HS-27A (cell line): ENCODE measurements around the gene CRTC1.
"Not testable (repeated sequence)": the region's sequence is repeated elsewhere in the genome, so short reads cannot be mapped to it uniquely, and the experiment has no call there.

Source experiments
- DNase-seq: peaks from one replicate; pipeline ENCODE4 v3.0.0-alpha.2; 2012; ENCODE audit warnings: low read depth, missing footprints

Gene CRTC1

GRCh38 chr19:18669883-18670282, 13.6 kb upstream of the CRTC1 start:
- no peak for DNase-seq

DNA sequence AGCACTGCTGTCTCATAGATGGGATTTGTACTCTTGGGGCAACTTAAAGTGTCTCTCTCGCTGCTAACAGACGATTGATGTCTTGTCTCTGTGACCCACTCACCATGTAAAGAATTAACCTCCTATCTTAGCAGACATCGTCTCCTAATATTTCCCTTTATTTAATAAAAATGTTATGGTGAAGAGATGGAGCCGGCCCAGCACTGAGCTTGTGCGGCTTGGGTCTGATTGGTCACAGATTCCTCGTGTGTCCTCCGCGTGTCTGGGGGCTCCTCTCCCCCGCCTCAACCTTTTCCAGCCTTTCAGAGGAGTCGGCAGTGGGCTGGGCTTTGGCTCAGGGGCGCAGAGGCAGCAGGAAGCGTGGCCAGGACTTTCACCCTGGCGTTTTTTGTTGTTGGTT, 13.2 kb upstream of the CRTC1 start:
- DNase-seq: no peak

GRCh38 chr19:18671303-18672043, 12.0 kb upstream of the CRTC1 start:
- DNase-seq: no peak

DNA sequence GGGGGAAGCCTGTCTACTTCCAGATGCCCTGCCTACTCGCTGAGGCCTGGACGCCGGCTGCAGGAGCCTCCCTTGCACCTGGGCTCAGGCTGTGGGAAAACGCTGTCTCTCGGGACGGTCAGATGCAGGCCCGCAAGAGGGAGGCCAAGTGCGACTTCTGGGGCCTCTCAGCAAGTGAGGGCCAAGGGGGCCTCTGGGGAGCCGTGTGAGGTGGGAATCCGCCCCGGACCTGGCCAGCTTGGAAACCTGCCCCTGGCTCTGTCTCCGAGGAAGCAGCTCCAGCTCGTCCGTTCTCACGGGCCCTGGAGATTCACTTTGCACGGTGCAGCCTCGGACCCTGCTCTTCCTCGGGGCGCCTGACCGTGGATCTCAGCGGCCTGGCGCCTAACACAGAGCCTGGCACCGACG, 11.4 kb upstream of the CRTC1 start:
- DNase-seq: no peak

DNA sequence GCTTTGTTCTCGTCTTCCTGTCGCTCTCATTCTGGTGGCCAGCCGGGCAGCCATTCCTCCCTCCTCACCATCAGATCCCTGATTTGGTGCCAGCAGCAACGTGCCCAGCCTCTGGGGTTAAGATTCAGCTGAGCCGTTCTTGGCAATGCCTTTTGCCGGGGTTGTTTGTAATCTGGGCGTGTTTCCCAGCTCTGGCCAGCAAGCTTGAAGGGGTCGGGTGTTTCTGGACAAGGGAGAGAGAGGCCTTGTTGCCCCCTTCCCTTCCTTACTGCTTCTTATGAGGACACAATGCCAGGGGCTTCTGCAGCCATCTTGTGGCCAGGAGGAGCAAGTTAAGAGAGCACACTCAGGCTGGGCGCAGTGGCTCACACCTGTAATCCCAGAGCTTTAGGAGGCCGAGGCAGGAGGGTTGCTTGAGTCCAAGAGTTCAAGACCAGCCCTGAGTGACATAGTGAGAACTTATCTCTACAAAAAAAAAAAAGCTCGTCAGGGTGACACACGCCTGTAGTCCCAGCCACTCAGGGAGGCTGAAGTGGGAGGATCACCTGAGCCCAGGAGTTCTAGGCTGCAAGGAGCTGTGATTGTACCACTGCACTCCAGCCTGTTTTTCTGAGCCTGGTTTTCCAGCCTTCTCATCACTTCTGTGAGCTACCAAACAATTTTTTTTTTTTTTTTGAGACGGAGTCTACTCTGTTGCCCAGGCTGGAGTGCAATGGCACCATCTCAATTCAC, 10.7 kb upstream of the CRTC1 start:
- DNase-seq: no peak

GRCh38 chr19:18674616-18675015, 8.9 kb upstream of the CRTC1 start:
- DNase-seq: no peak

GRCh38 chr19:18675779-18676178, 7.7 kb upstream of the CRTC1 start:
- DNase-seq: no peak

DNA sequence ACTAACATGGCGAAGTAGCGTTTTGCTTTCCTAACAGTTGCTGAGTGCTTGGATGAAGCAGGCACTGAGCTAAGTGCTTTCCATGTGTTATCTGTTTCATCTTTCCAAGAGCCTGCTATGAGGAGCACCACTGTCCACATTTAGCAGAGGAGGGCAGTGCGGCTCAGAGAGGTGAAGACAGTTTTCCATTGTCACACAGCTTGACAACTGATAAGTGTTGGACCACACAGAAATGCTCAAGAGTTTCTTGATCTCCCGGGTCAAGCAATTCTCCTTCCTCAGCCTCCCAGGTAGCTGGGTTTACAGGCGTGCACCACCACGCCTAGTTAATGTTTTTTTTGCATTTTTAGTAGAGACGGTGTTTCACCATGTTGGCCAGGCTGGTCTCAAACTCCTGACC, 6.8 kb upstream of the CRTC1 start:
- no peak for DNase-seq

GRCh38 chr19:18677156-18677555, 6.3 kb upstream of the CRTC1 start:
- no peak for DNase-seq

- not testable (repeated sequence) for DNase-seq
Measured at GRCh38 chr19:18680148-18680547, 3.3 kb upstream of the CRTC1 start.

- no peak for DNase-seq
Measured at GRCh38 chr19:18682807-18683108, 722 bp upstream of the CRTC1 start.

DNA sequence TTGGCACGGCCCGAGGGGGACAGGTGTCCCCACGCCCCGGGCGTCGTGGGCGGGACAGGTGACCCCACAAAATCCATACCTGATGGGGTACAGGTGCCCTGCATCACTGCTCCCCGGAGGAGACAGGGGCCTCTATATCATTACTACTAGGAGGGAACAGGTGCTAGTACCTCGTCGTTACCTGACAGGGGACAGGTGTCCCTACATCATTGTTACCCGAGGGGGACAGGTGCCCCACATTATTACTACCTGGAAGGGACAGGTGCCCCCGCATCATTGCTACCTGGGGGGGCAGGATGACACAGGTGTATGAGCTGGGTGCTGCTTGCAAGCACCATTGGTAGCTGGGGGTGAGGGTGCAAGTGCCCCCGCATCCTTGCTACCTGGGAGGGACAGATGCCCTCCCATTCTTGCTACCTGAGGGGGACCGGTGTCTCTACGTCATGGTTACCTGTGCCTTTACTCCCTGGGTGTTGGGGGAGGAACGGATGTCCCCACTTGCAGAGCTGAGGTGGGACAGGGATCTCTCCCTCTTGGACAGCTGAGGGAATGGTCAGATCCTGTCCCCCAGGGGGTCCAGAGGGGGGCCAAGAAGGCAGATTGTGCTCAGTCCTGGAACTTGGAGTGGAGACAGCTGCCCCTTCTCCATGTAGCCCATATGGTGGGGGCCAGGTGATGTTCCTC, 620 bp downstream of the CRTC1 start:
- no peak for DNase-seq

DNA sequence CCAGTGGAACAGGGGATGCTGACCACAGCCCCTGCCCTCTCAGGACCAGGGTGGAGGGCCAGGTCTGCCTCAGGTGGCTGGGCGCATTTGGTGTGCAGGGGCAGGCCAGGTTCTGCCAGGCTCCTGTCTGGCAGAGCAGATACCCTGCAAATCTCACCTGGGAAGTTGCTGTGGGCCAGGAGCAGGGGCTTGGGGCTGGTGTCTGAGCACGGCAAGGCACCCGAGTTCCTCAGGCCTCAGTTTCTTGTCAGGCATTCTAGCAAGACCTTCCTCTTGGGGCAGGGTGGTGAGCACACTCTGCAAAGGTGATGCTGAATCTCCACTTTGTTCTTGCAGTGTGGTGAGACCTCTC, 1.1 kb downstream of the CRTC1 start:
- DNase-seq: no peak

- no peak for DNase-seq
Measured at GRCh38 chr19:18685597-18686190, 2.2 kb downstream of the CRTC1 start.

DNA sequence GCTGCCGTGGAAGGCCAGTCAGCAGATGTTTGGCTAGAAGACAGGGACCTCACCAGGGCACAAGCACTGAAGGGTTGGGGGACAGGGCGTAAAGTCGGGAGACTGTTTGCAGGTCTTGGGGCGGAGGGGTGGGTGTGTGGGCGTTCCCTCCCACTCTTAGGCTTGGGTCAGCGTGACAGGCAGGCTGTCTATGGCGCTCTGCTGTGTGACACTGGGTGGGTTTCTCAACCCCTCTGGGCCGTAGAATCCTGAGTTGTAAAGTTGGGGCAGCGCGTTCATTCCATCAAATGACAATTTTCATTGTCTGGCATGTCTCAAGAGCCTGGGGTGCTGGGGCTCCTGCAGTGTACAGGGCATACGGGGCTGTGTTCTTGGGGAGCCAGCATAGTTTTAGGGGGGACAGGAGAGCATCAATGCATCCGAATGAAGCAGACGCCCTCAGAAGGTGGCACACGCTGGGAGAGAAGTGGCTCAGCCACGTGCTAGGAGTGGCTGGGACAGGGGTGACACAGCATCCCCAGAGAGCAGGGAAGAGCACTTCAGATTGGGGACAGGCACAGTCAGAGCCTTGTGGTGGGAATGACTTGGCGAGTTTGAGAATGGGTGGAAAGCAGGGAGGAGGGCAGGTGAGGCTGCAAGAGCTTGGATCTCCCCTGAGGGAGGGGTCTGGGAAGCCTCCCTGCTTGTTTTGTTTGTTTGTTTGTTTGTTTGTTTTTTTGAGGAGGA, 4.4 kb downstream of the CRTC1 start:
- DNase-seq: no peak

- DNase-seq: no peak
Measured at GRCh38 chr19:18696023-18696422, 12.5 kb downstream of the CRTC1 start.

DNA sequence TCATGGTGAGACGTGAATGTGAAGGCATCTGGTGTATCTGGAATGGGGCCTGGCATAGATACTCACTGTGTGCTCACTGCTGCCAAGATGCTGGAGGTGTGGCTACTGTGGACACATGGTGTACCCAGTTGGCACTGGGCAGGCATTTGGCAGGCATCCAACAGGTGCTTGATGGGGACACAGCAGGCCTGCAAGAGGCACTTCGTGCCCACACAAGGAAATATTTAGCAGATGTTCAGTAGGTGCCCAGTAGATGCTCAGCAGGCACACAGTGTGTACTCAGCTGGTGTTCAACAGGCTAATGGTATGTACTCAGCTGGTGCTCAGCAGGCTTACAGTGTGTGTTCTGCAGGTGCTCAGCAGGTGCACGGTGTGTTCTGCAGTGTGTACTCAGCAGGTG, 14.2 kb downstream of the CRTC1 start:
- no peak for DNase-seq

GRCh38 chr19:18698321-18699167, 15.1 kb downstream of the CRTC1 start:
- DNase-seq: no peak

DNA sequence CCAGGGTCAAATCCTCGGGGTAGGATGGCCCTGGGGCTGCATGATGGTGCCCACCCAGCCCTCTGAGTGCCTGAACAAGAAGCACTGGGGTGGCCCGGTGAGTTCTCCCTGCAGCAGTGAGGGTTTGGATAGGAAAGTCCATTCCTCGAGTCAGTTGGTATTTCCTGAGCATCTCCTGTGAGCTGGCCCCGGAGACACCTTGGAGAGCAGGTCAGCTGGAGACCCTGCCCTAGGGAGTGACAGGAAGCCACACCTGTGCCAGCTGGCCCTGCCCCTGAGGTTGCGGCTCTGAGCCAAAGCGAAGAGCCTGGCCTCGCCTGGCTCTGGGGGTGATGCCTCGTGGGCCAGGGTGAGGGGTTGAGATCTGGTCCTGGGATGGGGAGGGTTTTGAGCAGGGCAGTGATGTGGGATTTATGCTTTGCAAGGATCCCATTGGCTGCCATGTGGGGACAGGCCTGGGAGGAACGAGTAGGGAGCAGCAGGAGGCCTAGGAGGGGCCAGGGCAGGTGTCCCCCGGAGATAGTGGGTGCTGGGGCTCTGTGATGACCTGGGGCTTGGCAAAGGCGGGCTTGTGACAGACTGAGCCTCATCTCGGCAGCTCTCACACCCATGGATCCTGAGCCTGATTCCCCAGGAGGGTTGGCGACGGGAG, 16.0 kb downstream of the CRTC1 start:
- DNase-seq: no peak

DNA sequence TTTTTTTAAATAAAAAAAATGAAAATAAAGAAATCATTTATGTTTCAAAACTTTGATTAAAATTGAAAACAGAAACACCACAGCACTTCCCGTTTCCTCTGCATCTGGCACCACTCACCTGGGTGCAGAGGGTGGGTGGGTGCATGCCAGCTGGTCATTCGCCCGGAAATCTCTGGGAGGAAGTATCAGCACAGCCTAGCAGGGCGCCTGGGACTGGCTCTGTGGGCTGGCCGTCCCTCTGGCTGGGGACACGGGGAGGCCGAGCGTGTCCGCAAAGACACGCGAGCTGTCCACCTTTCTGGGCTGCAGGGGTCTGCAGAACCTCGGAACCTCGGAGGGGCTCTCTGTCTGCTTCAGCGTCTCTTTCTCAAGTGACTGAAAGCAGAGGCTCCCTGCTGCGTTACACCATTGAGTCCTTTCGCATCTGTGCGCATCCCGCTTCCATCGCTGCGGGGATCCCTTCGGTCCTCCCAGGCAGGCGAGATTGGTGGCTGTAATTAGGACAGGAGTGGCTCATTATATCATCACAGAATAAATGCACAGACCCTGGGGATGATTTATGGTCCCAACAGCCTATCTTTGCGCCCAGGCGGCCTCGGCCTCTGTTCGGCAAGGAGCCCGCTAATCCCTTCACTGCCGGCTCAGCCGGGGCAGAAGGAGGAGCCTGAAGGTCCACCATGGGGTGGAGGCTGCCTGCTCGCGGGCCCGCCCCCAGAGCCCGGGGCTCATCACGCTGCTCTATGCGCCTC, 17.2 kb downstream of the CRTC1 start:
- DNase-seq: no peak
